ENCODE data around the gene SLC50A1.

GRCh38 chr1:155183775-155184221, 48.1 kb downstream of the SLC50A1 start:
- no peak for TF ChIP-seq CTCF (conservative IDR thresholded peaks at IDR 0.05; ENCODE audit: low read depth, low read length)
- no peak for TF ChIP-seq EZH2phosphoT487 (IDR thresholded peaks at IDR 0.05; ENCODE audit: borderline replicate concordance, low read length)

Measured in PC-3 (cell line).